Vagina (tissue), 2 donors: ENCODE data around the gene TIMP2. TPM values are rescaled to one million over a fixed set of nuclear protein-coding genes. Genes with fewer than 3 reads are reported as not detected.

Source experiments
- DNase-seq, 2 donors: peaks; one replicate each; pipeline ENCODE4 v3.0.0-alpha.2; 2017; ENCODE audit errors: extremely low spot score in 2 of 2
- H3K27ac ChIP-seq: fragments of 200-600 bp; sonication (generic); one replicate; pipeline ENCODE4 v1.5.1; 2019
- H3K27me3 ChIP-seq: fragments of 200-600 bp; sonication (generic); one replicate; pipeline ENCODE4 v1.5.1; 2019
- H3K36me3 ChIP-seq, 2 donors: fragments of 200-600 bp; sonication (generic); one replicate each; pipeline ENCODE4 v1.5.1; 2017 to 2019
- H3K4me1 ChIP-seq: fragments of 200-600 bp; sonication (generic); one replicate; pipeline ENCODE4 v1.5.1; 2019
- H3K4me3 ChIP-seq, 2 donors: fragments of 200-600 bp; sonication (generic); 1 replicate in 1 of 2; 2 replicates in 1 of 2; pipeline ENCODE4 v1.5.1; 2016 to 2019
- H3K9me3 ChIP-seq: fragments of 200-600 bp; sonication (generic); one replicate; pipeline ENCODE4 v1.5.1; 2019
- CTCF ChIP-seq, 3 experiments: fragments of 450-650 bp in 2 of 3; fragments of 200-600 bp in 1 of 3; sonication (generic) in 1 of 3; IDR thresholded peaks; one replicate each; pipeline ENCODE4 v1.5.1; 2017 to 2019; ENCODE audit warnings: antibody characterized with exemption in 3 of 3, mild to moderate bottlenecking in 2 of 3, moderate library complexity in 2 of 3
- POLR2A ChIP-seq, 2 donors: fragments of 450-650 bp; IDR thresholded peaks; one replicate each; pipeline ENCODE4 v1.6.1; 2017; ENCODE audit warnings: antibody characterized with exemption in 2 of 2, mild to moderate bottlenecking in 2 of 2, moderate library complexity in 2 of 2
- POLR2AphosphoS5 ChIP-seq, 2 donors: sonication (generic); formaldehyde crosslinking; IDR thresholded peaks; one replicate each; pipeline ENCODE4 v1.9.0; 2017; ENCODE audit warnings: antibody characterized with exemption in 2 of 2, mild to moderate bottlenecking in 2 of 2, low read depth in 1 of 2; ENCODE audit not compliant: insufficient read depth in 1 of 2
- intact Hi-C: fragments of 100-400 bp; cut with DNase I; formaldehyde crosslinking; loops from one replicate; pipeline ENCODE4 v1.15.1; 2023
- total RNA-seq: library from RNA; depleted of rRNA; stranded (reverse); fragments of >200 nt; gene quantifications from one replicate; pipeline ENCODE4 v1.2.3, GENCODE V29; 2016

TIMP2 gene
- total RNA-seq, 1 donor from 2014 or later = 181 TPM

DNA sequence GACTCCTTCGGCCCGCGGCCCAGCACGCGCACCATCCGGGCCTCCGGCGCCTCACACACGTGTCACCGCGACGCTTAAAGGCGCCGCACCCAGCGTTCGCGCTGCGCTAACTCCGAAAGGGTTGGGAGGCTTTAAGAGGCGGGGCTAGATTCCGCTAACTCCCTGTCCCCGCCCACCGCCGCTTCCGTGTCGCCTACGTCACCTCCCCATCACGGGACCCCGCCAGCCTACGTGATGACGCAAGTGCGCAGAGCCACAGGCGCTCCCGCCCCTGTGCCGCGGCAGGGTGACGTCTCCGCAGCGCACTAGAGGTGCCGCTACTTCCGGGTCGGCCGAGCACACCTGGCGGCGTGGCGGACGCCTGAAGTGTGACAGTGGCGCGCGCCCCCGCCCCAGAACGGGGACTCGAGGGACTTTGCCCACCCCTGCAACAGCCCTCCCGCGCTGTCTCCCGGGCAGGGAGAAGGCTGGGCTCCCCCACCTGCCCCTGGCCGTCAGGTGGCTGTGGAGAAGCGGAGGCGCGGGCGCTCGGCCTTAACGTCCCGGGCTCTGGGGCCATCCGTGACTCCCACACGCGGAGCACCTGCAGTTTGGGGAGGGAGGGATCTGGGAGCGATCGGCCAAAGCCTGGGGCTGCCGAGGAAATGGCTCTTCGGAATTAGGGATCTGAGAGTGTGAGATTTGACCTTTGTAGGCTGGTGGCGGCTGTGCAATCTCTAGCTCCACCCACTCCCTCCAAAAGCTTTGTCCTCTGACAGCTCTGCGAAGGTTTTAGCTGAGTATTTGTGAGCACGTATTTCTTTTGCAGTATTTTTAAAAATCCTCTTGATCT is 84.2 kb downstream of the TIMP2 start, which contains the start of gene USP36:
Gene USP36 (minus strand): TSS at position 35 of the 832 bp plus-strand sequence. CDS start 4,451 bp downstream, outside the sequence.
- Histone ChIP-seq H3K27me3 (no peaks in the 10 kb centered on the region), H3K4me3 (peak within 1 kb of the TSS; percentile 81 to 84), H3K27ac (peak within 1 kb of the TSS; percentile 94), H3K9me3 (no peaks in the 10 kb centered on the region), H3K36me3 (peaks cover 0 to 19% of the 10 kb centered on the region in 2 donors), H3K4me1 (peaks cover 29% of the 10 kb centered on the region)
- TF ChIP-seq POLR2A (IDR thresholded peaks at IDR 0.05) (peak in 1 of 2 donors; percentile 86), POLR2AphosphoS5 (IDR thresholded peaks at IDR 0.05; ENCODE audit: insufficient read depth in 1 of 2, low read depth in 1 of 2) (peak; percentile 97 to 100), CTCF (IDR thresholded peaks at IDR 0.05) (peak in 2 of 3 experiments; percentile 9 to 10)
- intact Hi-C loops = no loop called here
- DNase-seq = peak; percentile 98 to 99

GRCh38 chr17:78840530-78840779 is 84.7 kb downstream of the TIMP2 start:
- intact Hi-C loops = no loop called here

DNA sequence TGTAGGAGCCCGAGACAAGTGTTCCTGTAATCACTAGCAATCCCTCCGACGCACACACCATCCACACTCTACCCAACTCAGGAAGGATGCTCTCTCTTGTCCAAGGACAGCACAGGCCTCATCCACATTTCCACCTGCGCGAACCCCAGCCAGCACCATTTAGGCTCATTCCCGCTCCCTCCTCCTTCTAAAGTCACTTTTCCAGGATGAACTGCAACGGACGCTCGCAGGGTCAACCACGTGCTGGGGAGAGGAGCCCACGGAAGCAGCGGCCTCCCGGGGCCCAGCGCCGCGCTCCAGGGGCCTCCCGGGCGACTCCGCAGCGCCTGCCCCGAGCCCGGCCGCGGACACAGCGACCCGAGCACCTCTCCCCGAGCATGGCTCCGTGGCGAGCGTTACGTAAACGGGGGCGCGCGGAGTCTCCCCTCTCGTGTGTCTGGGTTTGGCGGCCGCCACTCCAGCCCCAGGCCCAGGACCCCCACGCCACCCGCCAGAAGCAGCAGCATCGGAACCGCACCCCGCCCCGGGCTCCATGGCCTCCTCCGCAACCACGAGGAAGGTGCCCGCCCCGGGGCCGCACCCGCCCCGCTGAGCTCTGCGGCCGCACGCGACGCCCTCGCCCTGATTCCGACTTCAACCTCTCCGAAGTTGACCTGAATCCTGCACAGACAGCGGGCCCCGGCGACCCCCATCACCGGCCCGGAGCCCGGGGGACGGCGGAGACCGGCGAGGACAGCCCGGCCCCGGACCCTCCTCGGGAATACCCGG is 85.2 kb downstream of the TIMP2 start:
- TF ChIP-seq POLR2AphosphoS5 (IDR thresholded peaks at IDR 0.05; ENCODE audit: insufficient read depth in 1 of 2, low read depth in 1 of 2) = no peak
- no peak for TF ChIP-seq CTCF (IDR thresholded peaks at IDR 0.05)
- no peak for TF ChIP-seq POLR2A (IDR thresholded peaks at IDR 0.05)
- DNase-seq = no peak
- H3K4me1 ChIP-seq = peaks cover 29% of the 10 kb centered on the region
- peak overlapping the region; percentile 94 for H3K27ac ChIP-seq
- no peaks in the 10 kb centered on the region for H3K27me3 ChIP-seq
- peak overlapping the region; percentile 81 to 84 for H3K4me3 ChIP-seq
- no peaks in the 10 kb centered on the region for H3K9me3 ChIP-seq
- peaks cover 0 to 30% of the 10 kb centered on the region in 2 donors for H3K36me3 ChIP-seq
- intact Hi-C loops = no loop called here

More at GRCh38 chr17:78840530-78840779, 84.7 kb downstream of the TIMP2 start:
- H3K27me3 ChIP-seq = no peaks in the 10 kb centered on the region
- peak overlapping the region; percentile 94 for H3K27ac ChIP-seq
- H3K36me3 ChIP-seq = peaks cover 0 to 25% of the 10 kb centered on the region in 2 donors
- DNase-seq = no peak
- peaks cover 29% of the 10 kb centered on the region for H3K4me1 ChIP-seq
- H3K9me3 ChIP-seq = no peaks in the 10 kb centered on the region
- H3K4me3 ChIP-seq = peak overlapping the region; percentile 81 to 84
- TF ChIP-seq POLR2A (IDR thresholded peaks at IDR 0.05) (peak in 1 of 2 donors; percentile 77), CTCF (IDR thresholded peaks at IDR 0.05) (no peak)

DNA sequence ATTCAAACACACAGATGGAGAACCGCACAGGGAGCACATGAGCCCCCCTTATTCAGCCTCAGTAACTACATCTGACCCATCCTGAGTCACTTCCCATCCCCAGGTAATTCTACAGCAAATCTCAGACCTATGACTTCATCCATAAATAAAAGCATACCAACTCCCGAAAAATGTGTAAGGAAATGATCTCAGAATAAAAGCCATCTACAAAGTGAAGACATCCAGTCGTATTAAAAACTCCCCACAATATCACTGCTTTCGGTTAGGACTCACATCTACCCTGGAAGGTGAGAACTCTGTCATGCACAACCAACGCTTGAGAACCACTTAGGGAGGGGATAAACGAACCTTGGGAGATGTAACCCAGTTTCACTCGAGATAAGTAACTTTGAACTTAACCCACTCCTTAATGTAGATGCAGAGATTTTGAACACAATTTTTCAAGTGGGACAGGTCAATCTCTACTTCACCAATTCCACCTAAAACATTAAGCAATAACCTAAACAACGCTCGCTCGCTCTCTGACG is 85.9 kb downstream of the TIMP2 start:
- no peak for DNase-seq
- Histone ChIP-seq H3K27ac (peak overlapping the region; percentile 94), H3K4me1 (peaks cover 29% of the 10 kb centered on the region), H3K4me3 (peak overlapping the region; percentile 81 to 84), H3K36me3 (peaks cover 0 to 36% of the 10 kb centered on the region in 2 donors), H3K27me3 (no peaks in the 10 kb centered on the region), H3K9me3 (no peaks in the 10 kb centered on the region)
- intact Hi-C loops = no loop called here
- TF ChIP-seq POLR2A (IDR thresholded peaks at IDR 0.05) (no peak), POLR2AphosphoS5 (IDR thresholded peaks at IDR 0.05; ENCODE audit: insufficient read depth in 1 of 2, low read depth in 1 of 2) (no peak), CTCF (IDR thresholded peaks at IDR 0.05) (no peak)
